HepG2 (cell line): ENCODE results near the gene TMEM178A. TPM values are rescaled to one million over a fixed set of nuclear protein-coding genes. Genes with fewer than 3 reads are reported as not detected.

Experiments used
- ATAC-seq: fragments of 200-7000 bp; cut with Tn5 transposase; 3 replicates; pipeline ENCODE4 v1.9.1; 2020; ENCODE audit warnings: mild to moderate bottlenecking, moderate library complexity
- BruUV-seq: library from RNA; stranded (reverse); fragments of 400-500 nt; replicated peaks from 2 replicates; lab custom pipeline; 2021; lab: Mats Ljungman, UMichigan
- CTCF ChIA-PET: fragments of 300-600 bp; formaldehyde crosslinking; extraction: SDS; loops from one replicate; lab custom pipeline; 2021; ENCODE audit warnings: low total read pairs, inconsistent platforms, low intra/inter-chr PET ratio; lab: Yijun Ruan, JAX
- POLR2A ChIA-PET: fragments of 350-600 bp; sonication (Branson Sonifier 250); formaldehyde crosslinking; loops from one replicate; lab custom pipeline; 2020; ENCODE audit warnings: antibody characterized with exemption, inconsistent platforms; lab: Yijun Ruan, JAX
- DNase-seq: peaks from one replicate; pipeline ENCODE4 v3.0.0-alpha.2; 2015; ENCODE audit warnings: low spot score
- FAIRE-seq: peaks from 3 replicates; lab custom pipeline; 2011; peaks lifted over from hg19 to GRCh38; lab: Jason Lieb, UNC
- H2AFZ ChIP-seq: one replicate; pipeline ENCODE4 v1.6.1; 2011; ENCODE audit warnings: low read length, inconsistent platforms
- H3K27ac ChIP-seq: fragments of 300-600 bp; 3 replicates; pipeline ENCODE4 v1.8.0; 2011; ENCODE audit warnings: mixed run types, mild to moderate bottlenecking, mixed read lengths, low read length, inconsistent platforms; ENCODE audit not compliant: insufficient read depth; ENCODE audit errors: extremely low read length
- H3K27me3 ChIP-seq, 2 experiments: fragments of 200-600 bp in 1 of 2; 2 replicates in 1 of 2; 3 replicates in 1 of 2; pipeline versions ENCODE4 v1.6.0 to v1.8.0; 2011; ENCODE audit warnings: low read length in 2 of 2, mild to moderate bottlenecking in 2 of 2, moderate library complexity in 2 of 2, inconsistent platforms in 1 of 2; ENCODE audit not compliant: insufficient read depth in 2 of 2, control insufficient read depth in 1 of 2
- H3K36me3 ChIP-seq, 2 experiments: fragments of 200-600 bp in 1 of 2; replicated peaks in 1 of 2; 2 replicates in 1 of 2; 3 replicates in 1 of 2; pipeline versions ENCODE4 v1.5.1 to v1.8.0; 2011; ENCODE audit warnings: low read length in 2 of 2, inconsistent platforms in 1 of 2; ENCODE audit not compliant: insufficient read depth in 2 of 2, control insufficient read depth in 1 of 2
- H3K4me1 ChIP-seq: 2 replicates; pipeline ENCODE4 v1.5.1; 2012; ENCODE audit warnings: low read length, inconsistent platforms; ENCODE audit not compliant: insufficient read depth
- H3K4me2 ChIP-seq: 2 replicates; pipeline ENCODE4 v1.6.0; 2011; ENCODE audit warnings: low read depth, low read length, inconsistent platforms
- H3K4me3 ChIP-seq, 3 experiments: fragments of 200-600 bp in 1 of 3; sonication (generic), shearing (Covaris generic) in 1 of 3; replicated peaks in 1 of 3; 2 replicates each; pipeline ENCODE4 v1.5.1; 2011 to 2016; ENCODE audit warnings: low read length in 3 of 3, inconsistent platforms in 2 of 3, low read depth in 2 of 3, mild to moderate bottlenecking in 2 of 3, control low read depth in 1 of 3, mixed read lengths in 1 of 3; ENCODE audit not compliant: insufficient read depth in 1 of 3
- H3K79me2 ChIP-seq: one replicate; pipeline ENCODE4 v1.6.1; 2011; ENCODE audit warnings: low read length, inconsistent platforms; ENCODE audit not compliant: insufficient read depth
- H3K9ac ChIP-seq: 2 replicates; pipeline ENCODE4 v1.6.0; 2011; ENCODE audit warnings: mild to moderate bottlenecking, low read depth, low read length, inconsistent platforms; ENCODE audit not compliant: insufficient read depth
- H3K9me3 ChIP-seq: 2 replicates; pipeline ENCODE4 v1.5.1; 2012; ENCODE audit warnings: mild to moderate bottlenecking, low read length
- H4K20me1 ChIP-seq: 2 replicates; pipeline ENCODE4 v1.6.0; 2011; ENCODE audit warnings: inconsistent platforms, mild to moderate bottlenecking, low read length, moderate library complexity; ENCODE audit not compliant: insufficient read depth
- HES4 ChIP-seq: sonication (generic); formaldehyde crosslinking; IDR thresholded peaks from 2 replicates; pipeline ENCODE4 v1.9.0; 2021; ENCODE audit warnings: mild to moderate bottlenecking, missing genetic modification reagents, borderline replicate concordance
- NR3C1 ChIP-seq: sonication (generic); formaldehyde crosslinking; IDR thresholded peaks from 2 replicates; pipeline ENCODE4 v1.4.0; 2020; ENCODE audit warnings: missing genetic modification reagents
- PAWR ChIP-seq: sonication (generic); formaldehyde crosslinking; IDR thresholded peaks from 2 replicates; pipeline ENCODE4 v1.4.0; 2020; ENCODE audit warnings: missing genetic modification reagents, mild to moderate bottlenecking, borderline replicate concordance
- STAT5B ChIP-seq: sonication (generic); formaldehyde crosslinking; IDR thresholded peaks from 2 replicates; pipeline ENCODE4 v1.4.0; 2020; ENCODE audit warnings: missing genetic modification reagents
- ZBTB7A ChIP-seq: sonication (generic); formaldehyde crosslinking; IDR thresholded peaks from 2 replicates; pipeline ENCODE4 v1.8.0; 2022; ENCODE audit warnings: mild to moderate bottlenecking, missing genetic modification reagents
- ZFX ChIP-seq: sonication (generic); formaldehyde crosslinking; IDR thresholded peaks from 2 replicates; pipeline ENCODE4 v1.4.0; 2020; ENCODE audit warnings: mild to moderate bottlenecking, low read depth, missing genetic modification reagents, moderate library complexity
- ZNF12 ChIP-seq: sonication (generic); formaldehyde crosslinking; IDR thresholded peaks from 2 replicates; pipeline ENCODE4 v1.5.0; 2020; ENCODE audit warnings: missing genetic modification reagents
- ZNF383 ChIP-seq: sonication (generic); formaldehyde crosslinking; IDR thresholded peaks from 2 replicates; pipeline ENCODE4 v1.4.0; 2020; ENCODE audit warnings: missing genetic modification reagents, mild to moderate bottlenecking, borderline replicate concordance
- ZNF430 ChIP-seq: sonication (generic); formaldehyde crosslinking; IDR thresholded peaks from 2 replicates; pipeline ENCODE4 v1.9.0; 2021; ENCODE audit warnings: mild to moderate bottlenecking, missing genetic modification reagents
- ZNF549 ChIP-seq: sonication (generic); formaldehyde crosslinking; IDR thresholded peaks from 2 replicates; pipeline ENCODE4 v1.5.0; 2020; ENCODE audit warnings: missing genetic modification reagents
- WGBS: methylation state at CpG from one replicate; pipeline ENCODE4 v1.1.6; 2017; ENCODE audit warnings: low lambda C conversion rate; 5-methylcytosine and 5-hydroxymethylcytosine counted together
- in situ Hi-C: cut with HindIII; loops from 2 replicates; pipeline ENCODE4 v1.10.0; 2017; ENCODE audit warnings: low pct_unique_long_range_greater_than_20kb; ENCODE audit not compliant: extremely low pct_ligation_motif_present
- intact Hi-C: fragments of 100-400 bp; cut with micrococcal nuclease; formaldehyde crosslinking; loops from one replicate; pipeline ENCODE4 v1.10.0; 2022; ENCODE audit not compliant: unreplicated experiment
- polyA plus RNA-seq, 8 experiments: library from polyadenylated mRNA; depleted of rRNA in 3 of 8; stranded (reverse) in 7 of 8; unstranded in 1 of 8; fragments of >200 nt; fragmentation: Illumina TruSeq in 4 of 8; extraction: Trizol in 4 of 8; gene quantifications; 2 replicates each; pipeline versions ENCODE4 v1.2.1 to v1.2.3, GENCODE V29; 2011 to 2016; ENCODE audit warnings: low read depth in 4 of 8, missing spikeins in 1 of 8, mixed read lengths in 1 of 8; ENCODE audit not compliant: insufficient read depth in 1 of 8
- total RNA-seq, 5 experiments: library from RNA; depleted of rRNA; stranded (reverse); fragments of >200 nt; fragmentation: Illumina TruSeq; extraction: Trizol; gene quantifications; 2 replicates each; pipeline ENCODE4 v1.2.3, GENCODE V29; 2016; ENCODE audit warnings: low read depth in 1 of 5
- TF ChIP-seq, protein P1 (sequence below): sonication (generic); formaldehyde crosslinking; IDR thresholded peaks from 2 replicates; pipeline ENCODE4 v1.8.0; 2022; ENCODE audit warnings: mild to moderate bottlenecking, missing genetic modification reagents, moderate library complexity
- TF ChIP-seq, protein P2 (sequence below): IDR thresholded peaks from 2 replicates; pipeline ENCODE4 v1.6.1; 2016; ENCODE audit warnings: low read depth, missing genetic modification reagents, missing compliant biosample characterization

The TMEM178A gene
- total and polyA plus RNA-seq, 2 of the 13 experiments (the other 11 are each of a cell fraction or from before 2014, with no cell fraction given), result 0.38 to 3.3 TPM

DNA sequence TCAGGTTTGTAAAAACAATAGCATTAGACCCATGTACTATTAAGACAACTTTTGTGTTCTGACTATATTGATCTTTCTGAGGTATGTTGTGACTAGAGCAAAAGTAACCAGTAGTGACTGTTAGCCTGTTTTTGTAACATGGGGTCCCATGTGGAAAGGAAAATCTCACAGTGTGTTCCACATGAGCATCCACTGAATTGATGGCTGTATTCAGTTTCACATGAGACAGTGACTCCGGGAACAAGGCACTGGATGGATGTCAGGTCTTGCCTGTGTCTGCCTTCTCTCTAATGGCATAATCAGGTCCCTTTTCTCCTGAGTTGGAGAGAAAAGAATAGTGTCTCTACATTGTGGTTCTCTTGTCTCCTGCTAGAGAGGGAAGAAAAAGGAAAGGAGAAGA lies 27.5 kb downstream of the TMEM178A start:
- no peak overlapping the region for H3K4me3 ChIP-seq
- no peak overlapping the region for H3K4me2 ChIP-seq
- H3K9me3 ChIP-seq, result 0 out of 2 replicates have a peak, but pooled peaks cover 5% of the 10 kb centered on the region
- POLR2A ChIA-PET, result no interaction called here
- BruUV-seq, result no TSS peak
- FAIRE-seq (no peak), DNase-seq (no peak), ATAC-seq (no peak)
- no peaks in the 10 kb centered on the region for H3K79me2 ChIP-seq
- 0 out of 5 replicates have a peak, but pooled peaks cover 0 to 2% of the 10 kb centered on the region in 2 experiments for H3K27me3 ChIP-seq
- intact Hi-C loops (loop anchor here (10.0 kb wide), 1 partner anchor 178 kb away; no protein-coding TSS in a partner anchor), in situ Hi-C loops (no loop called here)
- H3K36me3 ChIP-seq, result no peaks in the 10 kb centered on the region
- H2AFZ ChIP-seq, result no peak overlapping the region
- H3K27ac ChIP-seq, result no peak overlapping the region
- no peak overlapping the region for H3K9ac ChIP-seq
- peaks cover 17% of the 10 kb centered on the region for H3K4me1 ChIP-seq
- no peaks in the 10 kb centered on the region for H4K20me1 ChIP-seq
- CTCF ChIA-PET, result no interaction called here
- 6% methylated on average over 1 of the region's 1 CpG for WGBS
- TF ChIP-seq HES4 (CRISPR knock-in tag) (no peak), ZNF12 (CRISPR knock-in tag) (no peak), ZBTB7A (CRISPR knock-in tag) (no peak), PAWR (CRISPR knock-in tag) (no peak), ZNF430 (CRISPR knock-in tag) (no peak), STAT5B (no peak), ZNF383 (CRISPR knock-in tag) (no peak), NR3C1 (CRISPR knock-in tag) (no peak), ZFX (CRISPR knock-in tag) (no peak), ZNF549 (no peak)
- TF ChIP-seq, protein P1, sequence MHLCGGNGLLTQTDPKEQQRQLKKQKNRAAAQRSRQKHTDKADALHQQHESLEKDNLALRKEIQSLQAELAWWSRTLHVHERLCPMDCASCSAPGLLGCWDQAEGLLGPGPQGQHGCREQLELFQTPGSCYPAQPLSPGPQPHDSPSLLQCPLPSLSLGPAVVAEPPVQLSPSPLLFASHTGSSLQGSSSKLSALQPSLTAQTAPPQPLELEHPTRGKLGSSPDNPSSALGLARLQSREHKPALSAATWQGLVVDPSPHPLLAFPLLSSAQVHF (CRISPR knock-in tag), result no peak
- TF ChIP-seq, protein P2, sequence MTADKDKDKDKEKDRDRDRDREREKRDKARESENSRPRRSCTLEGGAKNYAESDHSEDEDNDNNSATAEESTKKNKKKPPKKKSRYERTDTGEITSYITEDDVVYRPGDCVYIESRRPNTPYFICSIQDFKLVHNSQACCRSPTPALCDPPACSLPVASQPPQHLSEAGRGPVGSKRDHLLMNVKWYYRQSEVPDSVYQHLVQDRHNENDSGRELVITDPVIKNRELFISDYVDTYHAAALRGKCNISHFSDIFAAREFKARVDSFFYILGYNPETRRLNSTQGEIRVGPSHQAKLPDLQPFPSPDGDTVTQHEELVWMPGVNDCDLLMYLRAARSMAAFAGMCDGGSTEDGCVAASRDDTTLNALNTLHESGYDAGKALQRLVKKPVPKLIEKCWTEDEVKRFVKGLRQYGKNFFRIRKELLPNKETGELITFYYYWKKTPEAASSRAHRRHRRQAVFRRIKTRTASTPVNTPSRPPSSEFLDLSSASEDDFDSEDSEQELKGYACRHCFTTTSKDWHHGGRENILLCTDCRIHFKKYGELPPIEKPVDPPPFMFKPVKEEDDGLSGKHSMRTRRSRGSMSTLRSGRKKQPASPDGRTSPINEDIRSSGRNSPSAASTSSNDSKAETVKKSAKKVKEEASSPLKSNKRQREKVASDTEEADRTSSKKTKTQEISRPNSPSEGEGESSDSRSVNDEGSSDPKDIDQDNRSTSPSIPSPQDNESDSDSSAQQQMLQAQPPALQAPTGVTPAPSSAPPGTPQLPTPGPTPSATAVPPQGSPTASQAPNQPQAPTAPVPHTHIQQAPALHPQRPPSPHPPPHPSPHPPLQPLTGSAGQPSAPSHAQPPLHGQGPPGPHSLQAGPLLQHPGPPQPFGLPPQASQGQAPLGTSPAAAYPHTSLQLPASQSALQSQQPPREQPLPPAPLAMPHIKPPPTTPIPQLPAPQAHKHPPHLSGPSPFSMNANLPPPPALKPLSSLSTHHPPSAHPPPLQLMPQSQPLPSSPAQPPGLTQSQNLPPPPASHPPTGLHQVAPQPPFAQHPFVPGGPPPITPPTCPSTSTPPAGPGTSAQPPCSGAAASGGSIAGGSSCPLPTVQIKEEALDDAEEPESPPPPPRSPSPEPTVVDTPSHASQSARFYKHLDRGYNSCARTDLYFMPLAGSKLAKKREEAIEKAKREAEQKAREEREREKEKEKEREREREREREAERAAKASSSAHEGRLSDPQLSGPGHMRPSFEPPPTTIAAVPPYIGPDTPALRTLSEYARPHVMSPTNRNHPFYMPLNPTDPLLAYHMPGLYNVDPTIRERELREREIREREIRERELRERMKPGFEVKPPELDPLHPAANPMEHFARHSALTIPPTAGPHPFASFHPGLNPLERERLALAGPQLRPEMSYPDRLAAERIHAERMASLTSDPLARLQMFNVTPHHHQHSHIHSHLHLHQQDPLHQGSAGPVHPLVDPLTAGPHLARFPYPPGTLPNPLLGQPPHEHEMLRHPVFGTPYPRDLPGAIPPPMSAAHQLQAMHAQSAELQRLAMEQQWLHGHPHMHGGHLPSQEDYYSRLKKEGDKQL (CRISPR knock-in tag), result no peak
